ENCODE measurements around the gene CYP2R1.

CYP2R1 gene

GRCh38 chr11:14835496-14836492 is 56.2 kb downstream of the CYP2R1 start:
- H3K4me3 ChIP-seq (ENCODE audit: low read depth, low read length): no peak overlapping the region
- DNase-seq (ENCODE audit: low read depth): no peak
- no peak for TF ChIP-seq CTCF (IDR thresholded peaks at IDR 0.05; ENCODE audit: control insufficient read depth, extremely low read depth, insufficient read depth)
